WTC11 (cell line): ENCODE data around the gene HSPA12A. TPM values are rescaled to one million over a fixed set of nuclear protein-coding genes. Genes with fewer than 3 reads are reported as not detected.

Experiments used
- ATAC-seq: fragments of 200-7000 bp; cut with Tn5 transposase; 2 replicates; pipeline ENCODE4 v1.10.0; 2021; ENCODE audit warnings: mild to moderate bottlenecking, moderate library complexity
- CTCF ChIA-PET: fragments of 300-600 bp; sonication (Branson Sonifier 250); formaldehyde crosslinking; loops from one replicate; lab custom pipeline; 2021; ENCODE audit warnings: antibody characterized with exemption; lab: Charles Lee
- POLR2A ChIA-PET: fragments of 350-600 bp; sonication (Branson Sonifier 250); formaldehyde crosslinking; loops from one replicate; lab custom pipeline; 2021; ENCODE audit warnings: antibody characterized with exemption; lab: Charles Lee
- DNase-seq: peaks from one replicate; pipeline ENCODE4 v3.0.0; 2021; ENCODE audit warnings: low spot score
- H3K27ac Mint-ChIP-seq: 2 replicates; pipeline ENCODE4 v1.8.0; 2021; ENCODE audit warnings: mixed read lengths
- H3K27me3 Mint-ChIP-seq: 2 replicates; pipeline ENCODE4 v1.8.0; 2021; ENCODE audit warnings: low read depth, mild to moderate bottlenecking, moderate library complexity, mixed read lengths
- H3K36me3 Mint-ChIP-seq: 2 replicates; pipeline ENCODE4 v1.8.0; 2021; ENCODE audit warnings: mixed read lengths
- H3K4me1 Mint-ChIP-seq: 2 replicates; pipeline ENCODE4 v1.8.0; 2022; ENCODE audit warnings: mixed read lengths
- H3K4me3 Mint-ChIP-seq: 2 replicates; pipeline ENCODE4 v1.8.0; 2021; ENCODE audit warnings: mild to moderate bottlenecking, moderate library complexity, mixed read lengths
- H3K9me3 Mint-ChIP-seq: 2 replicates; pipeline ENCODE4 v1.8.0; 2021; ENCODE audit warnings: mixed read lengths
- AFF4 ChIP-seq: sonication (generic); formaldehyde crosslinking; IDR thresholded peaks from 2 replicates; pipeline ENCODE4 v1.8.1; 2023; ENCODE audit warnings: mild to moderate bottlenecking, missing genetic modification reagents, borderline replicate concordance
- ARID4B ChIP-seq: sonication (generic); formaldehyde crosslinking; IDR thresholded peaks from 2 replicates; pipeline ENCODE4 v1.8.0; 2023; ENCODE audit warnings: missing genetic modification reagents, mild to moderate bottlenecking, borderline replicate concordance
- ATF1 ChIP-seq: sonication (generic); formaldehyde crosslinking; IDR thresholded peaks from 2 replicates; pipeline ENCODE4 v1.8.1; 2023; ENCODE audit warnings: mild to moderate bottlenecking, moderate library complexity, missing genetic modification reagents
- E2F1 ChIP-seq: sonication (generic); formaldehyde crosslinking; IDR thresholded peaks from 2 replicates; pipeline ENCODE4 v1.8.0; 2022; ENCODE audit warnings: mild to moderate bottlenecking, missing genetic modification reagents
- FOXJ3 ChIP-seq: sonication (generic); formaldehyde crosslinking; IDR thresholded peaks from 2 replicates; pipeline ENCODE4 v1.9.0; 2021; ENCODE audit warnings: missing genetic modification reagents, mild to moderate bottlenecking, borderline replicate concordance
- GTF2I ChIP-seq: fragments of 250-450 bp; sonication (Bioruptor Pico); conservative IDR thresholded peaks from 2 replicates; pipeline ENCODE4 v1.4.0; 2021; ENCODE audit warnings: mild to moderate bottlenecking
- JAZF1 ChIP-seq: fragments of 250-450 bp; sonication (Bioruptor Pico); IDR thresholded peaks from 2 replicates; pipeline ENCODE4 v1.9.0; 2021; ENCODE audit warnings: moderate library complexity, mild to moderate bottlenecking, inconsistent platforms
- KAT7 ChIP-seq: sonication (generic); formaldehyde crosslinking; IDR thresholded peaks from 2 replicates; pipeline ENCODE4 v1.8.1; 2023; ENCODE audit warnings: missing genetic modification reagents, mild to moderate bottlenecking, borderline replicate concordance
- NFE2L1 ChIP-seq: sonication (generic); formaldehyde crosslinking; IDR thresholded peaks from 2 replicates; pipeline ENCODE4 v1.8.1; 2023; ENCODE audit warnings: missing genetic modification reagents
- NR2C2 ChIP-seq: sonication (generic); formaldehyde crosslinking; IDR thresholded peaks from 2 replicates; pipeline ENCODE4 v1.8.0; 2022; ENCODE audit warnings: mild to moderate bottlenecking, missing genetic modification reagents
- PREB ChIP-seq: sonication (generic); formaldehyde crosslinking; IDR thresholded peaks from 2 replicates; pipeline ENCODE4 v1.8.1; 2022; ENCODE audit warnings: mild to moderate bottlenecking, missing genetic modification reagents, moderate library complexity, borderline replicate concordance
- RELA ChIP-seq: sonication (generic); formaldehyde crosslinking; IDR thresholded peaks from 2 replicates; pipeline ENCODE4 v1.8.1; 2022; ENCODE audit warnings: missing genetic modification reagents, mild to moderate bottlenecking, borderline replicate concordance
- RORB ChIP-seq: fragments of 250-450 bp; sonication (Bioruptor Pico); IDR thresholded peaks from 2 replicates; pipeline ENCODE4 v1.9.0; 2021; ENCODE audit warnings: mild to moderate bottlenecking
- SMAD4 ChIP-seq: sonication (generic); formaldehyde crosslinking; IDR thresholded peaks from 2 replicates; pipeline ENCODE4 v1.8.0; 2022; ENCODE audit warnings: mild to moderate bottlenecking, missing genetic modification reagents
- TCF7 ChIP-seq: sonication (generic); formaldehyde crosslinking; IDR thresholded peaks from 2 replicates; pipeline ENCODE4 v1.8.0; 2022; ENCODE audit warnings: mild to moderate bottlenecking, low read depth, missing genetic modification reagents, moderate library complexity
- USF1 ChIP-seq: sonication (generic); formaldehyde crosslinking; IDR thresholded peaks from 2 replicates; pipeline ENCODE4 v1.8.0; 2022; ENCODE audit warnings: mild to moderate bottlenecking, missing genetic modification reagents
- USF2 ChIP-seq: sonication (generic); formaldehyde crosslinking; IDR thresholded peaks from 2 replicates; pipeline ENCODE4 v1.8.1; 2023; ENCODE audit warnings: mild to moderate bottlenecking, missing genetic modification reagents, moderate library complexity
- ZBTB21 ChIP-seq: sonication (generic); formaldehyde crosslinking; IDR thresholded peaks from 2 replicates; pipeline ENCODE4 v1.8.1; 2023; ENCODE audit warnings: mild to moderate bottlenecking, missing genetic modification reagents, borderline replicate concordance
- ZNF121 ChIP-seq: sonication (generic); formaldehyde crosslinking; IDR thresholded peaks from 2 replicates; pipeline ENCODE4 v1.8.0; 2023; ENCODE audit warnings: missing genetic modification reagents
- ZNF219 ChIP-seq: sonication (generic); formaldehyde crosslinking; IDR thresholded peaks from 2 replicates; pipeline ENCODE4 v1.8.0; 2023; ENCODE audit warnings: missing genetic modification reagents, mild to moderate bottlenecking, borderline replicate concordance
- ZNF317 ChIP-seq: sonication (generic); formaldehyde crosslinking; IDR thresholded peaks from 2 replicates; pipeline ENCODE4 v1.8.1; 2023; ENCODE audit warnings: low read depth, mild to moderate bottlenecking, moderate library complexity, missing genetic modification reagents, borderline replicate concordance
- ZSCAN18 ChIP-seq: fragments of 250-450 bp; sonication (Bioruptor Pico); IDR thresholded peaks from 2 replicates; pipeline ENCODE4 v2.1.2; 2022; ENCODE audit warnings: mild to moderate bottlenecking, moderate library complexity
- total RNA-seq: library from RNA; stranded (reverse); gene quantifications from 3 replicates; pipeline ENCODE4 v1.2.3, GENCODE V29; 2021

The HSPA12A gene
- total RNA-seq, 1 experiment from 2014 or later: 7.2 TPM

GRCh38 chr10:116657863-116658551, 84.4 kb downstream of the HSPA12A start (continued):
- no peak for TF ChIP-seq NFE2L1
- TF ChIP-seq RELA (CRISPR knock-in tag): no peak
- no peak for TF ChIP-seq USF1 (CRISPR knock-in tag)

GRCh38 chr10:116656044-116656443, 86.3 kb downstream of the HSPA12A start:
- DNase-seq (no peak), ATAC-seq (no peak)
- TF ChIP-seq ZNF317 (CRISPR knock-in tag) (no peak), NR2C2 (CRISPR knock-in tag) (no peak), KAT7 (no peak), FOXJ3 (CRISPR knock-in tag) (no peak), SMAD4 (no peak), ARID4B (no peak), PREB (no peak), GTF2I (CRISPR knock-in tag) (no peak), ATF1 (no peak), RELA (CRISPR knock-in tag) (no peak), ZBTB21 (no peak), AFF4 (no peak), ZSCAN18 (CRISPR knock-in tag) (no peak), ZNF121 (no peak), ZNF219 (no peak), RORB (CRISPR knock-in tag) (no peak), E2F1 (no peak), TCF7 (CRISPR knock-in tag) (no peak), USF2 (CRISPR knock-in tag) (no peak), JAZF1 (CRISPR knock-in tag) (no peak)
- H3K9me3 Mint-ChIP-seq: no peaks in the 10 kb centered on the region
- H3K4me3 Mint-ChIP-seq: no peak overlapping the region
- H3K36me3 Mint-ChIP-seq: no peaks in the 10 kb centered on the region
- H3K27ac Mint-ChIP-seq: no peak overlapping the region
- H3K27me3 Mint-ChIP-seq: no peaks in the 10 kb centered on the region; the same call in 1 of the 2 replicates
- H3K4me1 Mint-ChIP-seq: no peaks in the 10 kb centered on the region
- ChIA-PET CTCF (interaction anchor here (1.0 to 2.3 kb wide), 3 partner anchors 10 to 183 kb away, joined by 3 to 9 read pairs (median 3); no protein-coding TSS in a partner anchor), POLR2A (no interaction called here)
